SK-N-MC (cell line): ENCODE results near the gene RASL12.

Experiments
- DNase-seq: peaks from one replicate; pipeline ENCODE4 v3.0.0-alpha.2; 2011; ENCODE audit warnings: low read depth, low spot score
- H3K27ac ChIP-seq: fragments of 200-600 bp; sonication (generic); 2 replicates; pipeline ENCODE4 v1.5.1; 2016; ENCODE audit warnings: mixed run types
- H3K36me3 ChIP-seq: fragments of 200-600 bp; sonication (generic); 2 replicates; pipeline ENCODE4 v1.6.1; 2017; ENCODE audit warnings: antibody characterized with exemption, low read length, mixed read lengths; ENCODE audit not compliant: insufficient read depth
- H3K4me3 ChIP-seq: fragments of 200-600 bp; sonication (generic); 2 replicates; pipeline ENCODE4 v1.5.1; 2016
- H3K9ac ChIP-seq: fragments of 200-600 bp; sonication (generic); 2 replicates; pipeline ENCODE4 v1.8.0; 2017; ENCODE audit warnings: mixed run types, mixed read lengths; ENCODE audit not compliant: insufficient read length
- H3K9me3 ChIP-seq: fragments of 200-600 bp; sonication (generic); 2 replicates; pipeline ENCODE4 v1.6.1; 2017; ENCODE audit warnings: low read depth, mild to moderate bottlenecking, antibody characterized with exemption, low read length, moderate library complexity, mixed read lengths
- EZH2 ChIP-seq: fragments of 200-600 bp; sonication (generic); IDR thresholded peaks from one replicate; pipeline ENCODE4 v1.6.1; 2017; ENCODE audit warnings: antibody characterized with exemption
- FOXP2 ChIP-seq: optimal IDR thresholded peaks from 2 replicates; pipeline ENCODE3; 2011; ENCODE audit warnings: mild to moderate bottlenecking, moderate library complexity; ENCODE audit not compliant: insufficient read depth; ENCODE audit errors: extremely low read length, control extremely low read depth
- POLR2AphosphoS5 ChIP-seq: IDR thresholded peaks from 2 replicates; pipeline ENCODE4 v1.6.1; 2012; ENCODE audit warnings: mild to moderate bottlenecking, low read depth, low read length, borderline replicate concordance

RASL12 gene

GRCh38 chr15:65006876-65007275, 60.9 kb downstream of the RASL12 start:
- TF ChIP-seq FOXP2, result no peak
- no peak for TF ChIP-seq POLR2AphosphoS5
- TF ChIP-seq EZH2, result no peak
- DNase-seq, result no peak
- Histone ChIP-seq H3K4me3 (no peak overlapping the region), H3K27ac (no peak overlapping the region), H3K9ac (no peak overlapping the region), H3K36me3 (no peaks in the 10 kb centered on the region), H3K9me3 (no peaks in the 10 kb centered on the region)

GRCh38 chr15:65004993-65005392, 62.8 kb downstream of the RASL12 start:
- Histone ChIP-seq H3K27ac (no peak overlapping the region), H3K9me3 (no peaks in the 10 kb centered on the region), H3K36me3 (no peaks in the 10 kb centered on the region), H3K4me3 (no peak overlapping the region), H3K9ac (no peak overlapping the region)
- TF ChIP-seq EZH2, result no peak
- no peak for TF ChIP-seq POLR2AphosphoS5
- TF ChIP-seq FOXP2, result no peak
- no peak for DNase-seq
